ENCODE measurements around the gene JAKMIP3. TPM values are rescaled to one million over a fixed set of nuclear protein-coding genes. Genes with fewer than 3 reads are reported as not detected.

The JAKMIP3 gene
- total and polyA plus RNA-seq, 2 experiments from 2014 or later: 0.04 TPM; not detected in 1

GRCh38 chr10:132023092-132023811, 42.5 kb upstream of the JAKMIP3 start:
- H3K4me2 ChIP-seq (ENCODE audit: unreplicated experiment): peak overlapping the region; percentile 100
- H3K9me2 ChIP-seq (ENCODE audit: insufficient read depth): no peaks in the 10 kb centered on the region
- WGBS, 2 experiments (ENCODE audit: low coverage in 1 of 2, low lambda C conversion rate in 2 of 2, missing lambda C conversion rate in 2 of 2): 3% methylated on average over 36 of the region's 36 CpGs
- peak; percentile 88 for DNase-seq
- H3K9ac ChIP-seq: peak overlapping the region; percentile 43
- H4K20me1 ChIP-seq (ENCODE audit: insufficient read depth): no peaks in the 10 kb centered on the region
- TF ChIP-seq EZH2 (IDR thresholded peaks at IDR 0.05; ENCODE audit: insufficient read depth, poor library complexity, severe bottlenecking) (no peak), EZH2phosphoT487 (IDR thresholded peaks at IDR 0.05; ENCODE audit: insufficient read depth, low read depth) (no peak)
- no peaks in the 10 kb centered on the region for H3K79me2 ChIP-seq (ENCODE audit: insufficient read depth)
- H3F3A ChIP-seq (ENCODE audit: insufficient read depth): no peaks in the 10 kb centered on the region
- H3K9me3 ChIP-seq (ENCODE audit: low read depth): no peaks in the 10 kb centered on the region
- H3K4me3 ChIP-seq: peak overlapping the region; percentile 76
- no peaks in the 10 kb centered on the region; the same call in 1 of the 2 replicates for H3K27me3 ChIP-seq (replicated peaks; ENCODE audit: insufficient read depth)
- no peaks in the 10 kb centered on the region for H3K36me3 ChIP-seq (ENCODE audit: low read depth)
- no peak overlapping the region for H3K27ac ChIP-seq
- no peaks in the 10 kb centered on the region for H3K4me1 ChIP-seq (ENCODE audit: insufficient read depth)
- in situ Hi-C loops (cut with MboI): loop anchor here (5.0 kb wide), 1 partner anchor 136 kb away; no protein-coding TSS in a partner anchor
- peak overlapping the region; percentile 84 for H2AFZ ChIP-seq

DNA sequence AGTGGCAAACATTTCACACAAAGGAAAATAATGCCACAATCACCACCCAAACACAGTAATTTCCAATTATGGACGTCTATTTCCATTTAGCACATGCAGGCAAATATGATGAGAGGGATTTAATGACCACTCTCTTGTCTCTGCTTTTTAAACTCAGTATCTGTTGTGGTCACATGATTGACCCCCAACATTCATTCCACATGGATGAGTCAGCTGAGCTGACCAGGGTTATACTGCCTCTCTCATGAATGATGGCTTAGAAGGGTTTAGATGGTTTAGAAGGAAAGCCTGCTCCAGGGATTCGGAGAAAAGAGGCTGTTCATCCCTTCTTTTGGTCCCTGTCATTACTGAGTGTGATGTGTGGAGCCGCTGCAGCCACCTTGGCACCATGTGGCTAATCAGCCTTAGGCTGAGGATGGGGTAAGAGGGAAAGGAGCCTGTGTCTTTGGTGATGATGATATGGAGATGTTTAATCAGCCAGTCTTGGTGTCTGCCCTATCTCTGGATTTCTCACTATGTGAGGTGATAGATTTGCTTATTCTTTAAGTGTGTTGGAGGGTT, 38.2 kb upstream of the JAKMIP3 start:
- no peaks in the 10 kb centered on the region for H3K36me3 ChIP-seq (ENCODE audit: low read depth)
- in situ Hi-C loops (cut with MboI): no loop called here
- no peaks in the 10 kb centered on the region for H3K9me2 ChIP-seq (ENCODE audit: insufficient read depth)
- no peak overlapping the region for H3K9ac ChIP-seq
- no peaks in the 10 kb centered on the region for H4K20me1 ChIP-seq (ENCODE audit: insufficient read depth)
- H3K79me2 ChIP-seq (ENCODE audit: insufficient read depth): no peaks in the 10 kb centered on the region
- H2AFZ ChIP-seq: no peak overlapping the region
- DNase-seq: no peak
- H3K27ac ChIP-seq: no peak overlapping the region
- H3F3A ChIP-seq (ENCODE audit: insufficient read depth): no peaks in the 10 kb centered on the region
- no peak overlapping the region for H3K4me2 ChIP-seq (ENCODE audit: unreplicated experiment)
- TF ChIP-seq EZH2phosphoT487 (IDR thresholded peaks at IDR 0.05; ENCODE audit: insufficient read depth, low read depth) (no peak), EZH2 (IDR thresholded peaks at IDR 0.05; ENCODE audit: insufficient read depth, poor library complexity, severe bottlenecking) (no peak)
- 61 to 68% methylated on average over 3 of the region's 3 CpGs for WGBS, 2 experiments (ENCODE audit: low coverage in 1 of 2, low lambda C conversion rate in 2 of 2, missing lambda C conversion rate in 2 of 2)
- H3K4me3 ChIP-seq: no peak overlapping the region
- H3K27me3 ChIP-seq (replicated peaks; ENCODE audit: insufficient read depth): peaks cover 17% of the 10 kb centered on the region; the same call in 1 of the 2 replicates
- H3K9me3 ChIP-seq (ENCODE audit: low read depth): no peaks in the 10 kb centered on the region
- H3K4me1 ChIP-seq (ENCODE audit: insufficient read depth): no peaks in the 10 kb centered on the region

DNA sequence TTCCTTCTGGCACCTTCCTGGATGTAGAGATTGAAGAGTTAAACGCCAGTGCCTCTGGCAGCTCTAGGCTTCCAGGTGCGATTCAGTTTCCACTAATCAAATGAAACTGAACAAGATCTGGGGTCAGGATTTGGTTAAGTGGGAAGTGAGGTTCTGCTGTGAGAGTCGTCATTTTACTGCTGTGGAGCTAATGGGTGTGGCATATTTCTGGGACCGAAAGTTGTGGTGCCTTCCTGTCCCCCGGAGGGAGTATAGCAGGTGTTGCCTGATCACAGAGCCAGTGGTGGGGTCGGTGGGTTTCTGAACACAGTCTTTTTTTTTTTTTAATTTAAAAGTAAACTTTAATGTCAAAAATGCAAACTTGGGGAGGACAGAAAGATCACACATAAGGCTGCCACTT, 37.0 kb upstream of the JAKMIP3 start:
- Histone ChIP-seq H2AFZ (no peak overlapping the region), H3K9me3 (ENCODE audit: low read depth) (no peaks in the 10 kb centered on the region), H3K79me2 (ENCODE audit: insufficient read depth) (no peaks in the 10 kb centered on the region), H3K9ac (no peak overlapping the region), H3K36me3 (ENCODE audit: low read depth) (no peaks in the 10 kb centered on the region), H3K27me3 (replicated peaks; ENCODE audit: insufficient read depth) (peaks cover 29% of the 10 kb centered on the region), H3K4me1 (ENCODE audit: insufficient read depth) (no peaks in the 10 kb centered on the region), H3K9me2 (ENCODE audit: insufficient read depth) (no peaks in the 10 kb centered on the region), H3K27ac (no peak overlapping the region), H3F3A (ENCODE audit: insufficient read depth) (no peaks in the 10 kb centered on the region), H3K4me2 (ENCODE audit: unreplicated experiment) (no peak overlapping the region), H4K20me1 (ENCODE audit: insufficient read depth) (no peaks in the 10 kb centered on the region), H3K4me3 (no peak overlapping the region)
- WGBS, 2 experiments (ENCODE audit: low coverage in 1 of 2, low lambda C conversion rate in 2 of 2, missing lambda C conversion rate in 2 of 2): 41 to 52% methylated on average over 6 of the region's 6 CpGs
- TF ChIP-seq EZH2 (IDR thresholded peaks at IDR 0.05; ENCODE audit: insufficient read depth, poor library complexity, severe bottlenecking) (no peak), EZH2phosphoT487 (IDR thresholded peaks at IDR 0.05; ENCODE audit: insufficient read depth, low read depth) (no peak)
- no peak for DNase-seq
- in situ Hi-C loops (cut with MboI): no loop called here

- in situ Hi-C loops (cut with MboI): no loop called here
- Histone ChIP-seq H4K20me1 (ENCODE audit: insufficient read depth) (no peaks in the 10 kb centered on the region), H3K79me2 (ENCODE audit: insufficient read depth) (no peaks in the 10 kb centered on the region), H3K9me3 (ENCODE audit: low read depth) (no peaks in the 10 kb centered on the region), H3K36me3 (ENCODE audit: low read depth) (no peaks in the 10 kb centered on the region), H3K27me3 (replicated peaks; ENCODE audit: insufficient read depth) (peaks cover 48% of the 10 kb centered on the region), H3F3A (ENCODE audit: insufficient read depth) (no peaks in the 10 kb centered on the region), H3K4me2 (ENCODE audit: unreplicated experiment) (no peak overlapping the region), H3K4me3 (no peak overlapping the region), H3K4me1 (ENCODE audit: insufficient read depth) (no peaks in the 10 kb centered on the region), H2AFZ (no peak overlapping the region), H3K9me2 (ENCODE audit: insufficient read depth) (no peaks in the 10 kb centered on the region), H3K27ac (no peak overlapping the region), H3K9ac (no peak overlapping the region)
- no peak for DNase-seq
- 60 to 71% methylated on average over 12 of the region's 12 CpGs for WGBS, 2 experiments (ENCODE audit: low coverage in 1 of 2, low lambda C conversion rate in 2 of 2, missing lambda C conversion rate in 2 of 2)
- no peak for TF ChIP-seq EZH2 (IDR thresholded peaks at IDR 0.05; ENCODE audit: insufficient read depth, poor library complexity, severe bottlenecking)
- no peak for TF ChIP-seq EZH2phosphoT487 (IDR thresholded peaks at IDR 0.05; ENCODE audit: insufficient read depth, low read depth)
These were observed 34.8 kb upstream of the JAKMIP3 start for GRCh38 chr10:132030898-132031463.
